ENCODE data around the gene IGBP1.
"Not testable (repeated sequence)": the region's sequence is repeated elsewhere in the genome, so short reads cannot be mapped to it uniquely, and the experiment has no call there.

Gene IGBP1

GRCh38 chrX:70096052-70096451, 37.2 kb upstream of the IGBP1 start:
- Histone ChIP-seq H3K79me2 (ENCODE audit: insufficient read depth, low read length) (no peaks in the 10 kb centered on the region), H3K9me2 (replicated peaks; ENCODE audit: insufficient read depth, low read length) (no peaks in the 10 kb centered on the region), H2AFZ (ENCODE audit: low read depth, low read length, severe bottlenecking) (no peak overlapping the region), H3K9me3 (ENCODE audit: insufficient read depth, low read length) (no peaks in the 10 kb centered on the region), H3K4me3 (ENCODE audit: insufficient read depth, low read length, poor library complexity, severe bottlenecking) (no peak overlapping the region), H3K36me3 (ENCODE audit: low read length) (no peaks in the 10 kb centered on the region), H3K9ac (ENCODE audit: low read length) (no peak overlapping the region), H3F3A (ENCODE audit: insufficient read depth) (no peaks in the 10 kb centered on the region), H3K4me2 (ENCODE audit: low read depth, low read length, poor library complexity, severe bottlenecking) (no peak overlapping the region), H3K27ac (ENCODE audit: low read depth, low read length) (no peak overlapping the region), H3K27me3 (ENCODE audit: low read length) (no peaks in the 10 kb centered on the region), H4K20me1 (ENCODE audit: low read depth, low read length) (no peaks in the 10 kb centered on the region)
- TF ChIP-seq CTCF (IDR thresholded peaks at IDR 0.05; ENCODE audit: insufficient read depth, low read length, poor library complexity, severe bottlenecking), result no peak
- no peak for TF ChIP-seq EZH2phosphoT487 (conservative IDR thresholded peaks at IDR 0.05; ENCODE audit: low read length)

GRCh38 chrX:70105229-70105628, 28.0 kb upstream of the IGBP1 start:
- H3K4me3 ChIP-seq (ENCODE audit: insufficient read depth, low read length, poor library complexity, severe bottlenecking), result no peak overlapping the region
- no peaks in the 10 kb centered on the region for H3K36me3 ChIP-seq (ENCODE audit: low read length)
- TF ChIP-seq CTCF (IDR thresholded peaks at IDR 0.05; ENCODE audit: insufficient read depth, low read length, poor library complexity, severe bottlenecking) (no peak), EZH2phosphoT487 (conservative IDR thresholded peaks at IDR 0.05; ENCODE audit: low read length) (no peak)
- H3K4me2 ChIP-seq (ENCODE audit: low read depth, low read length, poor library complexity, severe bottlenecking), result no peak overlapping the region
- no peak overlapping the region for H3K27ac ChIP-seq (ENCODE audit: low read depth, low read length)
- H2AFZ ChIP-seq (ENCODE audit: low read depth, low read length, severe bottlenecking), result no peak overlapping the region
- no peaks in the 10 kb centered on the region for H3K9me3 ChIP-seq (ENCODE audit: insufficient read depth, low read length)
- H3F3A ChIP-seq (ENCODE audit: insufficient read depth), result no peaks in the 10 kb centered on the region
- no peaks in the 10 kb centered on the region for H3K9me2 ChIP-seq (replicated peaks; ENCODE audit: insufficient read depth, low read length)
- no peaks in the 10 kb centered on the region for H3K27me3 ChIP-seq (ENCODE audit: low read length)
- no peaks in the 10 kb centered on the region for H3K79me2 ChIP-seq (ENCODE audit: insufficient read depth, low read length)
- no peak overlapping the region for H3K9ac ChIP-seq (ENCODE audit: low read length)
- H4K20me1 ChIP-seq (ENCODE audit: low read depth, low read length), result no peaks in the 10 kb centered on the region

- H3K27me3 ChIP-seq (ENCODE audit: low read length); H3K79me2 ChIP-seq (ENCODE audit: insufficient read depth, low read length): not testable (repeated sequence)
These were observed 21.7 kb upstream of the IGBP1 start for GRCh38 chrX:70111436-70112026.

GRCh38 chrX:70117738-70118137, 15.5 kb upstream of the IGBP1 start:
- TF ChIP-seq CTCF (IDR thresholded peaks at IDR 0.05; ENCODE audit: insufficient read depth, low read length, poor library complexity, severe bottlenecking), result no peak
- TF ChIP-seq EZH2phosphoT487 (conservative IDR thresholded peaks at IDR 0.05; ENCODE audit: low read length), result no peak
- Histone ChIP-seq H3K9ac (ENCODE audit: low read length) (no peak overlapping the region), H3K4me2 (ENCODE audit: low read depth, low read length, poor library complexity, severe bottlenecking) (no peak overlapping the region), H3K79me2 (ENCODE audit: insufficient read depth, low read length) (no peaks in the 10 kb centered on the region), H3K36me3 (ENCODE audit: low read length) (no peaks in the 10 kb centered on the region), H3K4me3 (ENCODE audit: insufficient read depth, low read length, poor library complexity, severe bottlenecking) (no peak overlapping the region), H3F3A (ENCODE audit: insufficient read depth) (no peaks in the 10 kb centered on the region), H3K27me3 (ENCODE audit: low read length) (no peaks in the 10 kb centered on the region), H3K27ac (ENCODE audit: low read depth, low read length) (no peak overlapping the region), H2AFZ (ENCODE audit: low read depth, low read length, severe bottlenecking) (no peak overlapping the region), H3K9me2 (replicated peaks; ENCODE audit: insufficient read depth, low read length) (no peaks in the 10 kb centered on the region), H3K9me3 (ENCODE audit: insufficient read depth, low read length) (no peaks in the 10 kb centered on the region), H4K20me1 (ENCODE audit: low read depth, low read length) (no peaks in the 10 kb centered on the region)

More at GRCh38 chrX:70111436-70112026, 21.7 kb upstream of the IGBP1 start:
- H3K36me3 ChIP-seq (ENCODE audit: low read length); H4K20me1 ChIP-seq (ENCODE audit: low read depth, low read length); H2AFZ ChIP-seq (ENCODE audit: low read depth, low read length, severe bottlenecking); H3K4me3 ChIP-seq (ENCODE audit: insufficient read depth, low read length, poor library complexity, severe bottlenecking); H3K27ac ChIP-seq (ENCODE audit: low read depth, low read length); H3F3A ChIP-seq (ENCODE audit: insufficient read depth); H3K9ac ChIP-seq (ENCODE audit: low read length); H3K9me2 ChIP-seq (replicated peaks; ENCODE audit: insufficient read depth, low read length); H3K4me2 ChIP-seq (ENCODE audit: low read depth, low read length, poor library complexity, severe bottlenecking); H3K9me3 ChIP-seq (ENCODE audit: insufficient read depth, low read length): not testable (repeated sequence)

GRCh38 chrX:70123014-70123413, 10.2 kb upstream of the IGBP1 start:
- H2AFZ ChIP-seq (ENCODE audit: low read depth, low read length, severe bottlenecking); H3K27me3 ChIP-seq (ENCODE audit: low read length); H3K27ac ChIP-seq (ENCODE audit: low read depth, low read length); H3K9me2 ChIP-seq (replicated peaks; ENCODE audit: insufficient read depth, low read length); H4K20me1 ChIP-seq (ENCODE audit: low read depth, low read length); H3K9me3 ChIP-seq (ENCODE audit: insufficient read depth, low read length); H3K4me3 ChIP-seq (ENCODE audit: insufficient read depth, low read length, poor library complexity, severe bottlenecking); H3K9ac ChIP-seq (ENCODE audit: low read length); H3K36me3 ChIP-seq (ENCODE audit: low read length); H3K4me2 ChIP-seq (ENCODE audit: low read depth, low read length, poor library complexity, severe bottlenecking); H3K79me2 ChIP-seq (ENCODE audit: insufficient read depth, low read length); H3F3A ChIP-seq (ENCODE audit: insufficient read depth): not testable (repeated sequence)
